GM18907 (cell line): ENCODE measurements around the gene TSKU.

Experiments used
- ATAC-seq: cut with Tn5 transposase; IDR thresholded peaks from one replicate; pipeline ENCODE4 v1.9.1; 2021; ENCODE audit warnings: mild to moderate bottlenecking, moderate library complexity; ENCODE audit not compliant: unreplicated experiment

The TSKU gene

GRCh38 chr11:76844511-76844910 lies 61.4 kb downstream of the TSKU start:
- no peak for ATAC-seq

DNA sequence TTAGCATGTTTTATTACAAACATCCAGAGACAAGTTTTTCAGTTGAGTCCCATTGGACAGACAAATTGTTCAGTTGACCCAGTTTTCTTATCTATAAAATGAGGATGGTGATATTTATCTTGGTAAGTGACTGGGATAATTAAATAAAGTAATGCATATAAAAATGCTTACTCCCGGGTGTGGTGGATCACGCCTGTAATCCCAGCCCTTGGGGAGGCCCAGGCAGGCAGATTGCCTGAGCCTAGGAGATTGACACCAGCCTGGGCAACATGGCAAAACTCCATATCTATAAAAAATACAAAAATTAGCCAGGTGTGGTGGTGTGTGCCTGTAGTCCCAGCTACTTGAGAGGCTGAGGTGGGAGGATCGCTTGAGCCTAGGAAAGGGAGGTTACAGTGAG lies 61.9 kb downstream of the TSKU start:
- ATAC-seq = no peak

GRCh38 chr11:76846441-76846840 lies 63.3 kb downstream of the TSKU start:
- ATAC-seq = no peak
